PC-9 (cell line): ENCODE measurements around the gene MARK2. TPM values are rescaled to one million over a fixed set of nuclear protein-coding genes. Genes with fewer than 3 reads are reported as not detected.
A peak's percentile ranks its signal among the peaks of the same experiment; 100 is the strongest.

Experiments
- BruUV-seq: library from RNA; stranded (reverse); fragments of 400-500 nt; replicated peaks from 2 replicates; lab custom pipeline; 2021; lab: Mats Ljungman, UMichigan
- CTCF ChIA-PET: fragments of 300-600 bp; sonication (Branson Sonifier 250); formaldehyde crosslinking; loops from one replicate; lab custom pipeline; 2022; ENCODE audit warnings: antibody characterized with exemption; lab: Charles Lee
- POLR2A ChIA-PET: fragments of 300-600 bp; sonication (Branson Sonifier 250); formaldehyde crosslinking; loops from one replicate; lab custom pipeline; 2022; ENCODE audit warnings: antibody characterized with exemption; ENCODE audit not compliant: unreplicated experiment; lab: Charles Lee
- DNase-seq, 2 experiments: peaks; one replicate each; pipeline versions ENCODE4 v3.0.0 to v3.0.0-alpha.2; 2015 to 2022; ENCODE audit warnings: mixed read lengths in 1 of 2
- H2AFZ ChIP-seq: fragments of 200-600 bp; sonication (generic); 2 replicates; pipeline ENCODE4 v1.8.1; 2017; ENCODE audit warnings: antibody characterized with exemption
- H3F3A ChIP-seq: fragments of 200-600 bp; sonication (generic); 2 replicates; pipeline ENCODE4 v1.8.1; 2017; ENCODE audit warnings: antibody characterized with exemption, mild to moderate bottlenecking, low read depth; ENCODE audit not compliant: insufficient read depth
- H3K27ac ChIP-seq: fragments of 200-600 bp; sonication (generic); 2 replicates; pipeline ENCODE4 v1.6.1; 2016; ENCODE audit warnings: mixed run types
- H3K27me3 ChIP-seq: fragments of 200-600 bp; sonication (generic); 2 replicates; pipeline ENCODE4 v1.6.1; 2016; ENCODE audit warnings: low read depth, mixed run types; ENCODE audit not compliant: insufficient read depth
- H3K36me3 ChIP-seq: fragments of 200-600 bp; sonication (generic); 2 replicates; pipeline ENCODE4 v1.6.1; 2016; ENCODE audit warnings: low read depth, mixed run types
- H3K4me1 ChIP-seq: fragments of 200-600 bp; sonication (generic); replicated peaks from 2 replicates; pipeline ENCODE4 v1.6.1; 2016; ENCODE audit warnings: mixed run types; ENCODE audit not compliant: insufficient read depth
- H3K4me2 ChIP-seq: fragments of 200-600 bp; sonication (generic); 2 replicates; pipeline ENCODE4 v1.6.1; 2017; ENCODE audit warnings: mixed run types
- H3K4me3 ChIP-seq: fragments of 200-600 bp; sonication (generic); 2 replicates; pipeline ENCODE4 v1.6.1; 2016; ENCODE audit warnings: mixed run types
- H3K79me2 ChIP-seq: fragments of 200-600 bp; sonication (generic); 2 replicates; pipeline ENCODE4 v1.6.1; 2017; ENCODE audit warnings: low read depth, mixed run types
- H3K9me2 ChIP-seq: fragments of 200-600 bp; sonication (generic); 2 replicates; pipeline ENCODE4 v1.8.1; 2017; ENCODE audit warnings: mild to moderate bottlenecking; ENCODE audit not compliant: insufficient read depth
- H3K9me3 ChIP-seq: fragments of 200-600 bp; sonication (generic); 2 replicates; pipeline ENCODE4 v1.8.1; 2016; ENCODE audit warnings: low read depth; ENCODE audit not compliant: insufficient read depth
- H4K20me1 ChIP-seq: fragments of 200-600 bp; sonication (generic); 2 replicates; pipeline ENCODE4 v1.8.1; 2017; ENCODE audit not compliant: insufficient read depth
- EZH2 ChIP-seq: fragments of 200-600 bp; sonication (generic); IDR thresholded peaks from 2 replicates; pipeline ENCODE4 v1.8.0; 2017; ENCODE audit warnings: antibody characterized with exemption, low read depth
- intact Hi-C: fragments of 100-400 bp; cut with micrococcal nuclease; formaldehyde crosslinking; loops from one replicate; pipeline ENCODE4 v1.10.0; 2022; ENCODE audit not compliant: unreplicated experiment
- total RNA-seq: library from RNA; stranded (reverse); gene quantifications from 2 replicates; pipeline ENCODE4 v1.2.3, GENCODE V29; 2021
- TF ChIP-seq, protein P1 (sequence below): fragments of 200-600 bp; sonication (generic); conservative IDR thresholded peaks from 2 replicates; pipeline ENCODE4 v1.6.1; 2017; ENCODE audit warnings: mixed run types, antibody characterized with exemption, mild to moderate bottlenecking, moderate library complexity

MARK2 gene
- total RNA-seq, 1 experiment from 2014 or later, result 65.0 TPM

DNA sequence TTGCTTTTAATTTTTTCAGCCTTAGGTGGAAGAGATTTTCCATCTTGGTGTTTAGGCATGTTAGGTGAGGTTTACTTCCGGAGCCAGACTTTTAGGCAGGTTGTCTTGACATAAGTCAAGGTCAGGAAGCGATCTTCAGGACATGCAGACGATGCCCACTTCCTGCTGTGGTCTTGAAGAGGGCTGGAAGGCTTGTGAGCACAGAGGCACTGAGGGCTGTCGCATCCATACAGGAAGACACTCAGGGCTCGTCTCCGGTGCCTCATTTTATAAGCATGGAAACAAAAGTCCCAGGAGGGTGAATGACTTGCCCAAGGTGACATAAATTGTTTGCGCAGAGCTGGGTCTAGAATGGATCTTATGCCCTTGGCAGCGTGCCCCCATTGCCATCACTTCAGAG is 30.8 kb downstream of the MARK2 start:
- Histone ChIP-seq H3K27ac (peak overlapping the region; percentile 61), H3K36me3 (no peaks in the 10 kb centered on the region), H3K27me3 (no peaks in the 10 kb centered on the region), H3K9me3 (no peaks in the 10 kb centered on the region), H4K20me1 (peaks cover 73% of the 10 kb centered on the region), H2AFZ (no peak overlapping the region), H3K79me2 (peaks cover 82% of the 10 kb centered on the region), H3K4me1 (peaks cover 88% of the 10 kb centered on the region), H3F3A (peaks cover 51% of the 10 kb centered on the region), H3K9me2 (no peaks in the 10 kb centered on the region), H3K4me2 (peak overlapping the region; percentile 59), H3K4me3 (peak overlapping the region; percentile 23; the same call in 1 of the 2 replicates)
- ChIA-PET CTCF (no interaction called here), POLR2A (no interaction called here)
- TF ChIP-seq, protein P1, sequence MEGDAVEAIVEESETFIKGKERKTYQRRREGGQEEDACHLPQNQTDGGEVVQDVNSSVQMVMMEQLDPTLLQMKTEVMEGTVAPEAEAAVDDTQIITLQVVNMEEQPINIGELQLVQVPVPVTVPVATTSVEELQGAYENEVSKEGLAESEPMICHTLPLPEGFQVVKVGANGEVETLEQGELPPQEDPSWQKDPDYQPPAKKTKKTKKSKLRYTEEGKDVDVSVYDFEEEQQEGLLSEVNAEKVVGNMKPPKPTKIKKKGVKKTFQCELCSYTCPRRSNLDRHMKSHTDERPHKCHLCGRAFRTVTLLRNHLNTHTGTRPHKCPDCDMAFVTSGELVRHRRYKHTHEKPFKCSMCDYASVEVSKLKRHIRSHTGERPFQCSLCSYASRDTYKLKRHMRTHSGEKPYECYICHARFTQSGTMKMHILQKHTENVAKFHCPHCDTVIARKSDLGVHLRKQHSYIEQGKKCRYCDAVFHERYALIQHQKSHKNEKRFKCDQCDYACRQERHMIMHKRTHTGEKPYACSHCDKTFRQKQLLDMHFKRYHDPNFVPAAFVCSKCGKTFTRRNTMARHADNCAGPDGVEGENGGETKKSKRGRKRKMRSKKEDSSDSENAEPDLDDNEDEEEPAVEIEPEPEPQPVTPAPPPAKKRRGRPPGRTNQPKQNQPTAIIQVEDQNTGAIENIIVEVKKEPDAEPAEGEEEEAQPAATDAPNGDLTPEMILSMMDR, result no peak
- TF ChIP-seq EZH2, result no peak
- intact Hi-C loops, result loop anchor here (5.0 kb wide), 1 partner anchor 48 kb away; the partner anchor contains the start of gene RCOR2
- DNase-seq, result no peak
- BruUV-seq, result no TSS peak

DNA sequence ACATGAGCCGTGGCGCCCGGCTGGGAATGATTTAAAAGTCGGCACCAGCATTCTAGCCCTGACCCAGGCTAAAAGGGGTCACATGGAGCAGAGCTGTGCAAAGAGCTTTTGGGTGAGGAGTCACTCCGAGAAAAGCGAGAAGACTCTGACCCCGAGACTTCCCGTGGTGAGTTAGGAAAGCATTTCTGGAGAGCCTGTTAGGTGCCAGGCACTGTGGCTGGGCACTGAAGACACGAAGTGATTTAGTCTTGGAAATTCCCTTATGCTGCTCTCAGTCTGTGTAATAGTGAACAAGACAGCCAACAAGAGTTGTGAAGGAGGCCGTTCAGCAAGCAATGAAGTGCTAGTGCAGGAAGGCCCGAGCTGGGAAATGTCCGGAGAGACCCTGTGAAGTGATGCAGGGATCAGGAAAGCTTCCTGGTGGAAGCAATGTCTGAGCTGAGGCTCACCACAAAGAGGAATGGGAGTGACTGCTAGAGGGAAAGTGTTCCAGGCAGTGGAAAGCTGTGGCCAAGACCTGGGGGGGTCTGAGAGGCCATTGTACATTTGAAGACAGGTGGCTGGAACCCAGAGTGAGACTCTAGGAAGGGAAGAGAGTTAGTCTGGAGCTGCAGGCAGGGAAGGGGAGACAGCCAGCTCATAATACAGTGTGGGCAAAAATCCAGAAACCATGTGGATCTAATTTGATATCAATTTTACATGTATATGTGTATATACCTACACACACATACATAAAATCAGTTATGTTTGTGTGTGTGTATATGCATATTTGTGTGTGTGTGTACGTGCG is 31.6 kb downstream of the MARK2 start:
- intact Hi-C loops, result loop anchor here (5.0 kb wide), 1 partner anchor 47 kb away; the partner anchor contains the start of gene RCOR2
- no peaks in the 10 kb centered on the region for H3K27me3 ChIP-seq
- no TSS peak for BruUV-seq
- no peaks in the 10 kb centered on the region for H3K9me3 ChIP-seq
- H3K27ac ChIP-seq, result 0 out of 2 replicates have a peak overlapping the region, but pooled peaks have one; percentile 16
- ChIA-PET CTCF (interaction anchor here (0.6 kb wide), 1 partner anchor 249 kb away, joined by 3 read pairs; no protein-coding TSS in a partner anchor), POLR2A (no interaction called here)
- no peak for TF ChIP-seq EZH2
- TF ChIP-seq, protein P1, result no peak
- H3F3A ChIP-seq, result peaks cover 46% of the 10 kb centered on the region
- H2AFZ ChIP-seq, result no peak overlapping the region
- no peaks in the 10 kb centered on the region; the same call in 1 of the 2 replicates for H3K36me3 ChIP-seq
- no peaks in the 10 kb centered on the region for H3K9me2 ChIP-seq
- peaks cover 83% of the 10 kb centered on the region for H3K4me1 ChIP-seq
- H3K4me2 ChIP-seq, result no peak overlapping the region
- peaks cover 74% of the 10 kb centered on the region for H4K20me1 ChIP-seq
- peaks cover 82% of the 10 kb centered on the region for H3K79me2 ChIP-seq
- H3K4me3 ChIP-seq, result no peak overlapping the region
- DNase-seq, result no peak

DNA sequence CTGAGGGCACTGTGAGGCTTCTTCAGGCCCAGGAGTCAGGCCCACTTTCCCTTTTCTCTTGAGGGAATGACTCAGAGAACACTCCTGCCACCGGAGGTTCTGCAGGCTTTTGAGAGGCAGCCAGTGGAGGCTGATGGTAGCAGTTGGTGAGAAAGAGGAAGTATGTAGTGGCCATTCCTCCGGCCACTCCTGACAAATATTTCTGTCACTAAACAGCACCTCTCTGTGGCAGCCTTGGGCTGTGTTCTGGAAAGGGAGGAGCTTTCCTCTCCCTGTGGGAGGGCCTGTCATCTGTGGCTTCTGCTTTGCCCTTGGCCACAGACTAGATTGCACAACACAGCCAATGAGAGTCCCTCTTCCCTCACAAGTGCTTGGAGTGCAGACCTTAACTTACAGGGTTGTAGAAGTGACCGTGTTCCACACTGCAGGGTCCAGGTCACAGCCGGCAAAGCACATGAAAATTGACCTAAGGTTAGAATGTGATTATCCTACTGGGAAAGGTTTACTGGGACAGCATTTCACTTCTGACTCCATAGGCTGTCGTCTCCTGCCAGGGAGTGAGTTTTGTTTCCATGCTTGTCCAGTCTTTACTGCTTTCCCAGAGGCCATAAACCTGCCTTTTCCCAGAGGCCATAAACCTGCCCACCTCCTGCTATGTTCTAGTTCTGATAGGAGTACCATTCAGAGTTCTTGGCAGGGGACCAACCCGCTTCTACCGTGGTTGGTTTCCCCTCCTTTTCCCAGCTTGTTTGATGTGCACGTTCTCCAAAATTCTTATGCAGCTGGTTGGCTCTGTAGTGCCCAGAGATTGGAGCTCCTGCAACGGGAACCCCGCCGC is 33.3 kb downstream of the MARK2 start:
- TF ChIP-seq, protein P1, result peak; percentile 62
- TF ChIP-seq EZH2, result no peak
- Histone ChIP-seq H3K9me2 (no peaks in the 10 kb centered on the region), H3F3A (peaks cover 44% of the 10 kb centered on the region; the same call in 1 of the 2 replicates), H3K4me3 (peak overlapping the region; percentile 23; the same call in 1 of the 2 replicates), H3K27me3 (no peaks in the 10 kb centered on the region), H3K4me2 (peak overlapping the region; percentile 60), H3K9me3 (no peaks in the 10 kb centered on the region), H3K27ac (peak overlapping the region; percentile 39), H4K20me1 (peaks cover 74% of the 10 kb centered on the region), H3K79me2 (peaks cover 84% of the 10 kb centered on the region), H2AFZ (no peak overlapping the region), H3K4me1 (peaks cover 66% of the 10 kb centered on the region), H3K36me3 (no peaks in the 10 kb centered on the region; the same call in 1 of the 2 replicates)
- no TSS peak for BruUV-seq
- POLR2A ChIA-PET, result interaction anchor here (0.6 kb wide), 1 partner anchor 107 kb away, joined by 3 read pairs; no protein-coding TSS in a partner anchor
- CTCF ChIA-PET, result interaction anchor here (0.5 to 1.6 kb wide), 10 partner anchors 16 to 156 kb away, joined by 3 to 12 read pairs (median 4); partner anchors contain the start of gene MARK2
- intact Hi-C loops, result loop anchor here (1.0 to 5.0 kb wide), 7 partner anchors 16 to 104 kb away; partner anchors contain the start of genes NAA40, RCOR2 and ZFTA
- DNase-seq, result peak; percentile 93 to 99
